ENCODE results near the gene KRT17.
"Not testable (repeated sequence)": the region's sequence is repeated elsewhere in the genome, so short reads cannot be mapped to it uniquely, and the experiment has no call there.

The KRT17 gene

DNA sequence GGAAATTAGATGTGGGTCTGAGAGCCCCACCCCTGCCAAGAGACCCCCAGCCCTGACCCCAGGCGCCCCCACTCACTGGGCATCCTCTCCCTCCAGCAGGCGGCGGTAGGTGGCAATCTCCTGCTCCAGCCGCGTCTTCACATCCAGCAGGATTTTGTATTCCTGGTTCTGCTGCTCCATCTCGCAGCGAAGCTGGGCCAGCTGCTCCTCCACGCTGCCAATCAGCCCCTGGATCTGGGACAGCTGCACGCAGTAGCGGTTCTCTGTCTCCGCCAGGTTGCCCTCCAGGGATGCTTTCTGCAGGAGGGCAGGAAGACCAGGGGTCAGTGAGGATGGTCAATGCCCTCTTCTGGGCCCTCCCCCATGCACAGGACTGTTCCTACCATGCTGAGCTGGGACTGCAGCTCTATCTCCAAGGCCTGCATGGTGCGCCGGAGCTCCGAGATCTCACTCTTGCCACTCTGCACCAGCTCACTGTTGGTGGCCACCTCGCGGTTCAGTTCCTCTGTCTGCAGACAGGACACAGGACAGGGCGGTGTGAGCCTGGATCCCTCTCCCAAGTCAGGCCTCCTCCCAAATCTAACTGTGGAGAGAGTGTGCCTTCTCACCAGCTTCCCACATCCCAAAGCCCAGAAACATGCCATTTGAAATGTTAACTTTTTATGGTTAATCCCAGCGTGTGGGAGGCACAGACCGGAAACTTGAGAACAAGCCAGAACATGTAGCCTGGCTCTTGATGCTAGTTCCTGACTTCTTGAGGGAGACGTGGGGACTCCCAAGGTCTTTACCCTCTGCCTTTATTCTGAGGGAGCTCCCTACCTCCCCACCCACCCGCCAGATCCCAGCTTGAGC, 3.6 kb downstream of the KRT17 start:
- DNase-seq (ENCODE audit: low read depth in 2 of 2) = no peak

DNA sequence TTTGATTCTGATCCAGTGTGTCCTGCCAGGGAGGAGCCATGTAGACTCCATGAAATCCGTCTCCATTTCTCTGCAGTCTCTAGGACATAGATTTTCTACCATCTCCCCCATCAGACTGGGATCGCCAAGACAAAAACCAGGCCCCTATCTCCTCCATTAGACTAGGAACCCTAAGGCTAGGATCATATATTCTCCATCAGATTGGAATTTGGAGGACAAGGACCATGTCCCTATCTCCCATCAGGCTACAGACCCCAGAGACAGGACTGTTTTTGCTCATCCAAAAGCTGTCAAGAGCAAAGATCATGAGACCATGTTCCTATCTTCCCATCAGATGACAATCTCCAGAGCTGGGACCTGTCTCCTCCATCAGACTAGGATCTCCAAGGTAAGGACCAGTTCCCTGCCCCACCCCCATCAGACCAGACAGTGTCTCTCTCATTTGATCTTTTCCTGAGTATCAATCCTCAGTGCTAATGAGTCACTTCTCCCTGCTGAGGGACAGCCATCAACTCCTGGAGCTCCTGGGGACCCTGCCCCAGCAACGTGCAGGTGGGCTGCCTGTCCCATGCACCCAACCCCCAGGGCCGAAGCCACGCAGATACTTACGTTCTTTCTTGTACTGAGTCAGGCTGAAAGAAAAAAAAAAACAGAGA, 4.3 kb downstream of the KRT17 start:
- not testable (repeated sequence) for DNase-seq (ENCODE audit: low read depth in 2 of 2)

DNA sequence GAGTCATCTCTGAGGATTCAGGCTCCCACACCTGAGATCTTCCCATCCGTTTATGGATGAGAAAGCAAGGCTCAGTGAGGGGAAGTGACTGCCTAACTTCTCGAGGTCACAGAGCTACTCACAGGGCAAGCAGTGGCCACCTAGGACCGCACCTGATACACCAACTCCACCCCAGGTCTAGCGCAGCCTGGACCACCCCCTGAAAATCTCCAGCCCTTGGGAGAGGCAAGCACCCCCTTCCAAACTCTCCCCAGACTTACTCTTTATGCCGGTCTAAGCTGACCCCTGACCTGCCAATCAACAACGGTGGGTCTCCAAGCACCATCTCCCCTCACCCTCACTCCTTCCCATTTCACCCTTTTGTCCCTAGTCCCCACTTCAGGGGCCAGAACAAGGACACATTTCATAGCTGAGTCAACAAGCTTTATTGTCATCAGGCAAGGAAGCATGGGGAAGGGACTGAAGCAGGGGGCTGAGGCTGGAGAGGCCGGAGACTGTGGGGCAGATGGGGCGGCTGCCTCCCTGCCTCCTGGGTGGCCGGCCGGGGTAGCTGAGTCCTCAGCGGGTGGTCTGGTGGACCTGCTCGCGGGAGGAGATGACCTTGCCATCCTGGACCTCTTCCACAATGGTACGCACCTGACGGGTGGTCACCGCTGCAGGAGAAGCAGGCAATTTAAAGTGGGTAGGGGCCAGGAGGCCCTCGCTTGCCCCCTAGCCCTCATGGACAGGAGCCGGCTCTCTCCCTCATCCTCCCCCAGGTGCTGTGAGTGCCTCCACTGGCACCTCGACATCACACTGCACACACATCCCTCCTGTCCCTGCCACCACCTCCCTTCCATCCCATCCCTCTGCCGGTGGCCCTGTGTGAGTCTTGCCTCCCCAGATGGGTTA, 5.1 kb downstream of the KRT17 start:
- DNase-seq (ENCODE audit: low read depth in 2 of 2) = no peak

DNA sequence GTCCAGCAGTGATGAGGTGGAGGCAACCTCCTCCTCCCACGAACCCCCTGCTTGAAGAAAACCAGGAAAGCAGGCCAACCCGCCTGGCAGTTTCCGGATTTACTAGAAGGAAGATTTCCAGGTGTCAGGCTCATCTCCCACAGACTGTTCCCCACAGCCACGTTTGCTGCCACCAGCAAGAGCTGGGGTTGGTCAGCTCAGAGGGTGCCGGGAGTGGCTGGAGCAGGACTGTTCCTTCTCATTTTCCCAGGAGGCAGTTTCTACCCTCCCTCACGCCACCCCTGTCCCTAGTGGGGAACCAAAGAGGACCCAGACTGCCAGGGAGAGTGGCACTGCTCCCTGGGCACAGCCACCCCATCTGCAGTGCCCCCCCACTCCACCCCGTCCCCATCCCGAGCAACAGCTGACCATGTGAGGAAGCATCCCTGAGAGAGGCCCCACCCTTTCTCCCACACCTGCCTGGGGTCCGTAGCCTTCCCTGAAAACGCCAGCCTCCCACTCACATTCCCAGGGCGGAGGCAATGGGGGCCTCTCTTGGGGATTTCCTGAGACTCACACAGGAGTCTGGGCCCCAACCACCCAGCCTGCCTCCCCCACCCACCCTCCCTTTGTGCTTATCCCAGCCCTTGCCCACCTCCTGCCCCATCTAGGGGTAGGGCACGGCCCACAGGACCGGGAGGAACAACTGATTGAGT, 5.9 kb downstream of the KRT17 start:
- no peak for DNase-seq (ENCODE audit: low read depth in 2 of 2)

- no peak for DNase-seq (ENCODE audit: low read depth in 2 of 2)
Observed at GRCh38 chr17:41617698-41618097, 6.7 kb downstream of the KRT17 start.

DNA sequence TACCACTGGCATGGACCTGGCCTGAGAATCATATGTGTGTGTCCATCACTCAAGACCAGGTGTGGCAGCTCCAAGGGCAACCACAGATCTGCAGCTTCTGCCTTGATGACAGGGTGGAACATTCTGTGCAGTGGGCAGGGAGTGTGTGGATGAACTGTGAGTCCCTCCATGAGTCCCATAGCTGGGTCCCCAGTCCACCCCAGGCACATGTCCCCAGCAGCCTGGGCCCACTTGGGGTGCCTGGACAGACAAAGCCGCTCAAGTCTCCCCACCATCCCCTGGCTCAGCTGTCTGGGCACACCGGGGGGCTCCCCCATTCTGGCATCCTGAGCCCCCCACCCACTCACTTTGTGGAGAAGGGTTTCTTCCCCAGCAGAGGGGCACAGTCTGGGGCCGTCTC, 7.2 kb downstream of the KRT17 start:
- no peak for DNase-seq (ENCODE audit: low read depth in 2 of 2)

DNA sequence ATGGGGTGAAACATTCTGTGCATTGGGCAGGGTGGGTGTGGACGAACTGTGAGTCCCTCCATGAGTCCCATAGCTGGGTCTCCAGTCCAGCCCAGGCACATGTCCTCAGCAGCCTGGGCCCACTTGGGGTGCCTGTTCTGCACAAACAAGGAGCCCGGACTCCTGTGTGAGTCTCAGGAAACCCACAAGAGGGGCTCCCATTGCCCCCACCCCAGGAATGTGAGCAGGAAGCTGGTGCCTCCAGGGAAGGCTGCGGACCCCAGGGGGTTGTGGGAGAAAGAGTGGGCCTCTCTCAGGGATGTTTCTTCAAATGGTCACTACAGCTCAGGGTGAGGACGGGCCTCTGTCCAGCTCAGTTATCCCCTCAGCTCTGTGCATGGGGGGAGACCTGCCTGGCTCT, 7.9 kb downstream of the KRT17 start:
- not testable (repeated sequence) for DNase-seq (ENCODE audit: low read depth in 2 of 2)

DNA sequence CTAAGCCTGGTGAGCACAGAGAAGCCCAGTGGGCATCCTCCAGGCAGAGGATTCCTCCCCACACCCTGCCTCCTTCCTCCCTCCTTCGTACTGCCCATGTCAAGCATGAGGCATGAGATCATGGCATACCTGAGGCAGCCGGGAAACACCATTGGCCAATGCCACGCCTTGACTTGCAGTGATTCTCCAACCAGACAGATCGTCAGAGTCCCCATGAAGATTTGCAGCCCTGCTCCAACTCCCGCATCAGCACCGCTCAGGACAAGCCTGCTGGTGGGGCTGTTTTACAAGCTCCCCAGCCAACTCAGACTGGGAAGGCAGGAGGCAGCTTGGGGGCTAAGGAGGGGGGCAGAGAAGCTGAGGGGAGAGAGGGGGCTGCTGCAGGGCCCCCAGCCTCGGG, 8.9 kb downstream of the KRT17 start:
- no peak for DNase-seq (ENCODE audit: low read depth in 2 of 2)

- not testable (repeated sequence) for DNase-seq (ENCODE audit: low read depth in 2 of 2)
Observed at GRCh38 chr17:41614767-41615166, 9.6 kb downstream of the KRT17 start.

DNA sequence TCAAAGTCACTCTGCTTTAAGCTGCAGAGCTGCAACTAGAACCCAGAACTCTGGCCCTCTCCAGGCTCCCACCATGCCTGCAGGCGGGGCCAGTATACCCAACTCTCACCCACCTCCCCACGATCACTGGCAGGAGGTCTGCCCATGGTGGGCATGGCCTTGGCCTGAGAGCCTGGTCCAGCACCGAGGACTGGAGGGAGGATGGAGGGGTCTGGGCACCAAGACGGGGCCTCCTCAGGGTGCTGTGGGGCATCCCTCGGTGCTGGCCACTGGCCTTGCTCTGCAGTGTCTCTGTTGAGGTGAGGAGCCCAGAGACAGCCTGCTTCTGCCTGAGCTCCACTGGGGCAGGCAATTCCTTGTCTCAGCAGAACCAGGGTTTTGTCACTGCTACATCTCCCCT, 10.3 kb downstream of the KRT17 start:
- DNase-seq (ENCODE audit: low read depth in 2 of 2) = no peak

DNA sequence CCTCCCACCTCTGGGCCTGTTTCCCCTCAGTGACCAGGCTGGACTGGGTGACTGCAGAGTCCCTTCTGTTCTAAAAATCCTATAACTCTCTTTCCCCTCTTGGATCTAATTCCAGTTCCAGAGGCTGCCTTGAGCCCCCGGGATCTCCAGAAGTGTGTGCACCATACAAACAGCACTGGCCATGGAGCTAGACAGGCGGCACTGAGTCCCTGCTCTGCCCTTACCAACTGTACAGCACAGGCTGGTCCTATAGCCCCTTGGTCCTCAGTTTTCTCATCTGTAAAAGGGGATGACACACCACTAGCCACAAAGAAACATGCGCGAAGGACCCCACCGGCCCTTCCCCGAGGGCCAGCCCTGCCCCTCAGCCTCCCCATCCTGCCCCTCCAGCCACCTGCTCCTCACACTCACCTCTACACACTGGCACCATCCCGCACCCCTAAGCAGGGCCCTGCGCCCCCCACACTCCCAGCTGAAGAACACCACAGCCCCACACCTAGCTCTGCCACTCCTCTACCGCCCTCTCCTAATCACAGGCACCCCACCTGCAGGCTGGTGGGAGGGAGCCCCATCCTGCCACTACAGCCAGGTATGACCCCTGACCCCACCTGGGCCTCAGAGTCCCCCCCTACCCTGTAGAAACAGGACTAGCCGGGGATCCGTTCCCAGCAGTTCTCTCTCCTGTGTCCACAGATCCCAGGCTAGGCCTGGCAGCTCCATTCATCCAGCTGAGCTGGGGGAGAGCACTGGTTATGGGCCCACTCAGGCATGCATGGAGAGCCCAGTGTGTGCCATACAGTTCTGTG, 10.9 kb downstream of the KRT17 start:
- no peak for DNase-seq (ENCODE audit: low read depth in 2 of 2)

GRCh38 chr17:41612376-41613160, 11.8 kb downstream of the KRT17 start, which contains the start of gene KRT16:
Gene KRT16 (minus strand): TSS chr17:41612767. CDS start chr17:41612688, 79 bp downstream.
- DNase-seq (ENCODE audit: low read depth in 2 of 2) = not testable (repeated sequence)

- DNase-seq (ENCODE audit: low read depth in 2 of 2) = no peak
Observed at GRCh38 chr17:41610965-41611640, 13.3 kb downstream of the KRT17 start.

DNA sequence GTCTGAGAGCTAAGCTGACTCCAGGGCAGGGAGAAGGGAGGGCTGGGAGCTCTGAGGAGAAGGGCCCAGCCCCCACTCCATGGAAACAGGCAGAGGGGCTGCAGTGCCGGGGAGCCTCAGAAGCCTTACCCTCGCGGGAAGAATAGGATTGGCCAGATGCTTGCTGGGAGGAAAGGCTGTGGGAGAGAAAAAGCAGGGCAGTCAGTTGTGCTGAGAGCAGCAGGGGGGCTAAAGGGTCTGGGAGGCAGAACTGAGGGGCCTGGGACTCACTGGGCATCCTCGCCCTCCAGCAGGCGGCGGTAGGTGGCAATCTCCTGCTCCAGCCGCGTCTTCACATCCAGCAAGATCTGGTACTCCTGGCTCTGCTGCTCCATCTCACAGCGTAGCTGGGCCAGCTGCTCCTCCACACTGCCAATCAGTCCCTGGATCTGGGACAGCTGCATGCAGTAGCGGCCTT, 14.3 kb downstream of the KRT17 start:
- not testable (repeated sequence) for DNase-seq (ENCODE audit: low read depth in 2 of 2)

DNA sequence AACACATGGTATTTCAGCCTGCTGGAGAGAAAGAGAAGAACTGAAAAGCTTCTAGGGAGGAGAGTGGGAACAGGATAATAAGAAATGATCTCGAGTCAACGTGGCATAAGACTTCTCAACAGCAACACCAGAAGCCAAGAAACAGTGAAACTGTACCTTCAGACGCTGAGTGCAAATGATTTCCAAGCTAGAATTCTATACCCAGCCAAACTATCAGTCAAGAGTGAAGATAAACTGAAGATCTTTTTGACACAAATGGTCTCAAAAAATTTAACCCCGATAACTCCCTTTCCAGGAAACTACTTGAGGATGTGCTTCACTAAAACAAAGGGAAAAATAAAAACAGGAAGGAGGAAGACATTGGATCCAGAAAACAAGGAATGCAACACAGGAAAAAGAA, 17.4 kb downstream of the KRT17 start:
- not testable (repeated sequence) for DNase-seq (ENCODE audit: low read depth in 2 of 2)

DNA sequence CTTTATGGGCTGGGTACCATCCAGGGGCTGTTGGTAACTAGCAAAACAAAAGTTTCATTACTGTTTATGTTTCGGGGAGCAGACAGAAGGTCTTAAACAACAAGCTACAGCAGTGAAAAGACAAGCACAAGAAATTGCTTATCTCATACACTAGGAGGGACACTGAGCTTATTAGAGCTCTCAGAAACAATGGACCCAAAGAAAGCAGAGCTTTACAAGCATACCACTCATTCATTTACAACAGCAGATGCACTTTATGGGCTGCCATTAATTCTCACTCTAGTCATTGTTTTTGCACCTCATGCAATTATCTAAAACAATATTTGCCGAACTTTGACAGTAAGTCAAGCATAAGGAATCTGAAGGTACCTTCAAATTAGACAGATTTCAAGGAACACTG, 21.9 kb downstream of the KRT17 start:
- no peak for DNase-seq (ENCODE audit: low read depth in 2 of 2)

DNA sequence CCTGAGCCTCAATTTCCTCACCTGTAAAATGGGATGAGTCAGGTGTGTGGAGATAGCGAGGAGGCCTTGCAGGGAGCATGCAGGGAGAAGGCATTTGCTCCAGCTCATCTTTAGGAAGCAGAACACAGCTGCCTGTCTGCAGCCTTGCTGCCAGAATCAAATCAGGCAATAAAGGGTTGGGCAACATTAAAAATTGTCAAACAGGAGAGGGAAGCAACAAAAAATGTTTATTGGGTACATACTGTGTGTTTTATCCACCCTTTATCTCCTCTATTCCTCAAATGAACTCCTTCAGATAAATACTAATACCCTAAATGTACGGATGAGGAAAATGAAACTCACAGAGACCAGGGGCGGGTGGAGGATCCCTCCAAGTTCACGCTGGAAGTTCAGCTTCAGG, 24.1 kb downstream of the KRT17 start:
- no peak for DNase-seq (ENCODE audit: low read depth in 2 of 2)

- DNase-seq (ENCODE audit: low read depth in 2 of 2) = no peak
Observed at GRCh38 chr17:41599680-41600079, 24.7 kb downstream of the KRT17 start.

- no peak for DNase-seq (ENCODE audit: low read depth in 2 of 2)
Observed at GRCh38 chr17:41595585-41595984, 28.8 kb downstream of the KRT17 start.
